GM21381 (cell line): Measurements from ENCODE around the gene MME.

Source experiments
- ATAC-seq: cut with Tn5 transposase; IDR thresholded peaks from one replicate; pipeline ENCODE4 v1.9.1; 2021; ENCODE audit warnings: mild to moderate bottlenecking, moderate library complexity; ENCODE audit not compliant: unreplicated experiment

The MME gene

DNA sequence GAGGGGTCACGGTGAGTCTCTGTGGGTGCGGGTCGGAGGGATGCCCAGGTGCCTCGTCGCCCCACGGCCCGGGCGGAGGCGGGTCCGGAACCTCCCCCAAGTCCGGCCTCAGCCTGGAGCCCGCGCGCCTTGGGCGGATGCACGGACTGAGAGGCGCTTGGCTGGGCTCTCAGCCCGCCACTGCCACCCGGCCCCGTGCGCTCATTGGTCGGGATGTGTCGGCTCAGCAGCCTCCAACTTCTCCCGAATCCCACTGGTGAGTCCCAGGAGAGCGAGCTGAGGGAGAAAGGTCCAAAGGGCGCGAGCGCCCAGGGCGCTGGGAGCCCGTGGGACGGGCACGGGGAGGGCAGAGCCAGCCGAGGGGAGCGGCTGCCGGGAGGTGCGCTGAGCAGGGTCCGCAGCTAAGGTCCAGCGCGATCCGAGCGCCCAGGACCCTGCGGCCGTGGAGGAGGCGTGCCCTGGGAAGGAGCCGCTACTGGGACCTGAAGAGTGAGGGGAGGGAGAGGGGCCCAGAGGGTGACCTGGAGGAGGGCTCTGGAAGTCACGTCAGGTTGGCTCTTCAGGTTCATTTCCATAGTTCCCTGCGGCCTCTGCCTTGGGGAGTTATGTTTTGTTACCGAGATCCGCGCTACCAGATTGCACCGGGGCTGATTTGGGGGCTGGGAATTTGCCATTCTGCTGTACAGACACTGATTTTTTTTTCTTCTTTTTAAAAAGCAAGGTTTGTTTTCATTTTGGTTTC lies at the start of gene MME:
Gene MME (plus strand): TSS at position 574 of the 742 bp plus-strand sequence. CDS start 3,849 bp downstream, outside the sequence.
- no peak for ATAC-seq

DNA sequence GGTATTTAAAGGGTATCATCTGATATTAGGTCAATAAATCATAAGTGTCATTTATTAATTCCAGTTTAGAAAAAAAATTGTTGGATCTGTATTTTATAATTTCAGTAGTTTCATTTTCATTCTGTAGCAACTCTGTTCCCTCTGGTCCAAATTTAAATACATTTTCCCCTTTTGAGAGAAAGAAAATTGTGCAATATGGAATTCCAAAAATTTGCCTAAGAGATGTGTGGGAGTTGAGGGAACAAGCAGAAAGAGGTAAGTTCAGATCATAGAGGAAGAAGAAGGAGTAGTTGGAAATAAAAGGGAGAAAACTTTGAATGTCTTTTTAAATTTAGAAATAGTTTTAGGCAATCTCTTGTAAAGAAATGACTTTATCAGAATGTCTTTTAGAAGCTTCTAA lies 48.9 kb upstream of the MME start:
- ATAC-seq, result no peak

DNA sequence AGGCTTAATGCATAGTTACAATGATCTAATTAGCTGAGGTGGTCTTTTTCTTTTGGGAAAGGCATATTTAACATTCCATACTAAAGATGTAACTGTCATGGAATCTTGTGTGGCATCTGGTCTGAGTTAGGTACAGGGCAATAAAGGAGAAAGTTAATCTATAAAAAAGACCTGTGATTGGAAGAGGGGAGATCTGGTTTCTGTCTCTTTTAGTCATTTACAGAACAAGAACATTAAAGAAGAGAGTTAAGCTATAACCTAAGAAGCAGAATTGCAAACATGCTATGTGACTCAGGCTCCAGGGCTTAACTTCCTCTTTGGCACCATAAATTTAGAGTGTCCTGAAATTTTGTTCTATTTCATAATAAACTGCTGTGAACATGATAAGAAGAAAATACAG lies 47.2 kb upstream of the MME start:
- ATAC-seq, result no peak

DNA sequence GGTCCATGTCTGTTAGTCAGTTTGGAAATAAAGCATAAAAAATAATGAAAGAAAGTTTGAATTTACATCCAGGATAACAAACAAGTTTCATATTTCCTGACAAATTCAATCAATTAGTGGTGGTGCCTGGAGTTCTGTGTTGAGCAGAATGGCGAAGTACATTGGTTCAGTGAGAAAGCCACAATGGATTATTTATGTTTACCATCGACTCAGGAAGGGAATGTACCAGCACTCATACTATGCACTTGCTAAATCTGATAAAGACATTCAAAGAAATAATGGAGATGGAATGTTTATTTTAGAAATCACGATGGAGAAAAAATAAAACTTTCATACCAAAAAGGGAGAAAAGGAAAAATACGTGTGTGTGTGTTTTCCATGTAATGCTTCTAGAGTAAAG lies 45.3 kb upstream of the MME start:
- ATAC-seq, result no peak

DNA sequence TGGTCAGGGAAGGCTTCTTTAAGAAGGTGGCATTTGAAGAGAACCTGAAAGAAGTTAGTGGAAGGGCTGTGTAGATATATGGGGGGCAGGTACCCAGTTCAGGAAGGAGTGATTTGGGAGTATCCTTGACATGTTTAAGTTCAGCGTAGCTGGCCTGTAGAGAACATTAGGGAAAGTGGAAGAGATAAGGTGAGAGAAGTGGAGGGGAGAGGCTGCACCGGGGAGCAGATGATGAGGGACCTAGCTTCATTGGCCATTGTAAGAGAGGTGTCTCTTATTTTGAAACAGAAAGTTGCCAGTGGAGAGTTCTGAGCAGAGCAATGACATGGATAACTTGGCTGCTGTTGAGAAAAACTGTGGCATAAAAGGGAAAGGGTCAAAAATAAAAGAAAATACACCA lies 44.6 kb upstream of the MME start:
- ATAC-seq, result no peak

DNA sequence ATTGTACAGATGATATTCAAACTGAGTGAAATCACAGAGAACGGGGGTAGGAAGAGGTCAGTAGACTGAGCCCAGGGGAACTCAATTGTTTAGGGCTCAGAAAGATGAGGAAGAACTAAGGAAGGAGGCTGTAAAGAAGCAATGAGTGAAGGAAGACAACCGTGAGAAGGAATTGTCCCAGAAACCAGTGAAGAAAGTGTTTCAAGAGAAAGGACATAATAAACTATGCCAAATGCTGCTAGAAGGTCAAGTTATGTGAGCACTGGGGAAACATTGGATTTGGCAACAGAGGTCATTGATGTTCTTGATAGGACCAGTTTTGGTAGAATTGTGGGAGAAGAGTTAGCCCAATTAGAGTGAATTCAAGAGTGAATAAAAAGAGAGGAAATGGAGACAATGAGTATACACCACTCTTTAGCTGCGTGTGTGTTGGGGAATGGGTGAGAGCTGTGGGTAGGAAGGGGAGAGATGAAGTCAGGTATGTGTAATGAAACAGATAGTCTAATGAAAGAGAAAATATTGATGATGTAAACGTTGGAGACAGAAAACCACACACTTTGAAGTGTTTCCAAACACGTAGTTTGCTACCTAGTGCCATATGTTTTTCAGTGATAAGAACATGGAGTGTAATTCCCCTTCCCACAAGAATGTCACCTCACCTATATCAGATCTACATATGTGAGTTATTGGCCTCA lies 42.5 kb upstream of the MME start:
- ATAC-seq, result no peak

DNA sequence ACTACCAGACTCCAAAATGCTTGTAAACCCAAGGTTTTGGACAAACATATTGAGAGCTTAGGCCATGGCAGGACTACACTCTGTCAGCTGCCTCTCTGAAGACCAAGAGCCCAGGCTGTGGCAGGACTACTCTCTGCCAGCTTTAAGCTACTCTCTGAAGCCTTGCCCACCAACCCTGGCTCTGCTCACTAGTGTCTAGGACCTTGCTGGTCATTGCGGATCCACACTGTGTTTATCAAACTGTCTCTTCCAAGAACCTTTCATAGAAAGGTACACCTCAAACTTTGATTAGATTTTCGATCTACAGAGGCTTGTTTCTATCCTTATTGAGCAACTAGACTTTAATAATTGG lies 41.9 kb upstream of the MME start:
- no peak for ATAC-seq

DNA sequence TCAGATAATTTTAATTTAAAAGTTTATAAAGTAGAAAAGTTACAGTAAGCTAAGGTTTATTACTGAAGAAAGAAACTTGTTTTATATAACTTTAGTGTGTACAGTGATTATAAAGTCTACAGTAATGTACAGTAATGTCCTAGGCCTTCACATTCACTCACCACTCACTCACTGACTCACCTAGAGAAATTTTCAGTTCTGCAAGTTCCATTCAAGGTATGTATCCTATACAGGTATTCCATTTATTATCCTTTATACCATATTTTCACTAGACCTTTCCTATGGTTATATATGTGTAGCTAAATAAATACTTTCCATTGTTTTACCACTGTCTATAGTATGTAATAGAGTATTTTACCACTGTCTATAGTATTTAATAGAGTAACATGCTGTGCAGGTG lies 33.2 kb upstream of the MME start:
- ATAC-seq, result no peak

DNA sequence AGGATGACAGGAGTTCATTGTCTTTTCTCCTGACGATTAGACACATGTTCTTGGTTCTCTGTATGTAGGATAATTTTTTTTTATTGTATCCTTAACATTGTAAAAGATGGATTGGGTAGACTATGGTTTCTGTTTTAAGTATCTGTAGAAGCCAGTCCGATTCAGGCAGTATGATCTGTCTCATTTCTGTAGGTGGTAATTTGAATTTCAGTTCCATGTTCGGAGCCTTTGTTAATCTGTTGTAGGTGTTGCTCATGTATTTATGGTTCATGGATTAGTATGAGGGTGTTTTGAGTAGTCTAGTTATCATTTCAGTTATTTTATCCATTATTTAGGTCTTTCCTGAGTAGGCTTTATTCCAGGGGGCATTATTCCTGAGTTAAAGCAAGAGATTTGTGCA lies 32.4 kb upstream of the MME start:
- no peak for ATAC-seq

DNA sequence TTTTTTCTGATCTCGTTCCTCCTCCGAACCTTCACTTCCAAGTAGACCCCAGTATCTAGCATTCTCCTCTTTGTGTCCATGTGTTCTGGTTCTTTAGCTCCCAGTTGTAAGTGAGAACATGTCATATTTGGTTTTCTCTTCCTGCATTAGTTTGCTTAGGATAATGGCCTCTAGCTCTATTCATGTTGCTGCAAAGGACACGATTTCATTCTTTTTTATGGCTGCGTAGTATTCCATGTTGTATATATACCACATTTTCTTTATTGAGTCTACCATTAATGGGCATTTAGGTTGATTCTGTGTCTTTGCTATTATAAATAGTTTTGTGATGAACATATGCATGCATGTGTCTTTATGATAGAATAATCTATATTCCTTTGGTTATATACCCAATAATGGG lies 30.2 kb upstream of the MME start:
- no peak for ATAC-seq

DNA sequence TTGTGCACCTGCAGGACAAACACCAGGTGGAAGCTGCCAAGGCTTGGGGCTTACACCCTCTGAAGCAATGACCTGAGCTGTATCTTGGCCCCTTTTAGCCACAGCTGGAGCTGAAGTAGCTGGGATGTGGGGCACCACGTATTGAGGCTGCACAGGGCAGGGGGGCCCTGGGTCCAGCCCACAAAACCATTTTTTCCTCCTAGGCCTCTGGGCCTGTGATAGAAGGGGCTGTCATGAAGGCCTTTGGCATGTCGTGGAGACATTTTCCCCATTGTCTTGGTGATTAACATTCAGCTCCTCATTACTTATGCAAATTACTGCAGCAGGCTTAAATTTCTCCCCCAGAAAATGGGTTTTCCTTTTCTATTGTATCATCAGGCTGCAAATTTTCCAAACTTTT lies 27.6 kb upstream of the MME start:
- ATAC-seq, result no peak

DNA sequence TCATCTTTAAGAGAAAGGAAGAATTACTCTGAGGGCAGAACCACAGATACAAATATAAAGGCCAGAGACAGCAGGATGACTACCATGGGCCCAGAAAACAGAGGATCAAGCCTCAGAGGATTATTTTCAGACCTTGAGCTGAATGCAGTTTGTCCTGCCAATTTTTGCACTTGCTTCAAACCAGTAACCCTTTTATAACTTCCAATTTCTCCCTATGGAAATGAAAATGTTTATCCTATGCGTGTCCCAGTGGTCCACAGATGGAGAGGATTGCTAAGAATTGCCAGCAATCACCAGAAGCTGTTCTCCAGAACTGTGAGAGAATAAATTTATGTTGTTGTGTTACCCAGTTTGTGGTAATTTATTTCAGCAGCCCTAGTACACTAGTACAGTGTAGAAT lies 26.4 kb upstream of the MME start:
- ATAC-seq, result no peak

DNA sequence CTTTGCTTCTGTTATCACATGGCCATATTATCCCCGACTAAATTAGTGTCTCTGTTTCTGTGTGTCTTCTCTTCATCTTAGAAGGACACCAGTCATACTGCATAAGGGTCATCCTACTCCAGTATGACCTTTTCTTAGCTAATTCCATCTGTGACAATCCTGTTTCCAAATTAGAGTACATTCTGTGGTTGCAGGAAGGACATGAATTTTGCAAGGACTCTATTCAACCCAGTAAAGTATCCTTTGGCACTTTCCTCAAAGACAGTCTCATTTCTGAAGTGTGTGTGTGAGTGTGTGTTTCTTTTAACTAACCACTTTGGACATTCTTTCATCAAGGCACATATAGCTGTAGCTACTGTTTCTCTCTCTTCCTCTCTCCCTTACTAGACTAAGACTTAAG lies 15.2 kb upstream of the MME start:
- no peak for ATAC-seq

DNA sequence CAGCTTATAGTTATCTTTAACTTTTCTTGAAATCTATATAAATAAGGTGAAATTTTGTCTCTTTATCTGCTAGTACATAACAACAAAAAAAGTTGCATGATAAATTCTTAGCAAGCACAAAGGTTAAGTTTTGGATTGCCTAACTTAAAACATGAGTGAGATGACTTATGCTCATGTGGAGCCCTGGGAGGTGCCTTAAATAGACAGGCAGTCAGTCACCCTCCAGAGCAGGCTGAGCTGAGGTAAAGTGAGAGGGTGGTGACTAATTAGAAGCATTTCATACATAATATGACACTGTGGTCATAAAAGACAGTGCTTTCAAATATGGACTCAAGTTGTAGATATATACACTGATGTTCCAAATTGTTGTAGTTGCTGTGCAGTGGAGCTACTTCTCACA lies 14.6 kb upstream of the MME start:
- no peak for ATAC-seq

DNA sequence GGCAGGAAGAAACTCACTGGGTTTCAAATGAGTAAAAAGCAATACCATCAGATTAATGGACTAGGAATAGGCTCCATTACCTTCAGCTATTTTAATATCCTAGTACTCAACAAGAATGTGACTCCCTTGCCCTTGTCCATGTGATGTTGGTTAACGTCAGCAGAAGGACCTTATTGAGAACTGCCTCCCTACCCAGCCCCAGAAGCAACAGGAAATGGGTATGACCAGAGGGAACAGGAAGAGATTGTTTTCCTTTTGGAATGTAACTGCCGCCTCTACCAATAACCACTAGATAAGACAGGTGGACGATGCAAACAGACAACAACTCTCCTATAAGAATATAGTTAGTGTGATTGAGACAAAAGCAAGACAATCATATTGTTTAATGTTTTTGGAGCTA lies 10.4 kb upstream of the MME start:
- no peak for ATAC-seq

DNA sequence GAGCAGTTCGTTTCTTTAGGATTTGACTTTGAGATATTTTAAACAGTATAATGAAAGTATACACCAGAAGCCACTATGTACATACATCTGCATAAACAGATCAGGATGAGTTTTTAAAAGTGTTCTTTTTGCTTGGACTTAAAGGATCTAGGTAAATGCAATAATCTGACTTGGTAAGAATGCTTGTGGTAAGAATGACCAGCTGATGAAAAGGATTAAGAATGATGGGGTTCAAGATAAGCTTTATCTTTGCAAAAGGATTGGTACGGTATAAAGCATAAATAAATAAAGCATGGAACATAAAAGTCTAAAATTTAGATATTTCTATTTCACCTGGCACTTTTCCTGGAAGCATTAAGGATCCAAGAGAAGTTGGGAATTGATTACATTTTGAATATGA lies 9.8 kb upstream of the MME start:
- ATAC-seq, result no peak

DNA sequence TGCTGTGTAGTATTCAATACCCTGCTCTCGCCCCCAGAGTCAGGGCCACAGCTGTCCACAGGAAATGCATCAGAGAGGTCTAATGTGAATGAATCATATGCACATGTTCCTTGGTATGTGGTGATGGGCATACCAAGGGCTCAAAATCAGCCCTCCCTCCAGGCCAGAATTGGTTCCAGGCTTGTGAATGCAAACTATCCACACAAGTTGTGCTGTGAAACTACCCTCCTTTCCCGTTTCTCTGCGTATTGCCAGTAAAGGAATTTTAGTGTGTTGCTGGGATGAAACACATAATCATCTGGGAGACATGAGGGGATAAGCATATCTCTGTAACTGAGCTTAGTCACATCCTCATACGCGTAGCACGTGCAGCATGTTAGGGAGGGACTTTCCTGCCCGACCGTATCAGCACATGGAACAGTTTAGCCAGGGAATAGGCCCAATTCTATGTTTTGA lies 9.2 kb upstream of the MME start:
- ATAC-seq, result no peak

DNA sequence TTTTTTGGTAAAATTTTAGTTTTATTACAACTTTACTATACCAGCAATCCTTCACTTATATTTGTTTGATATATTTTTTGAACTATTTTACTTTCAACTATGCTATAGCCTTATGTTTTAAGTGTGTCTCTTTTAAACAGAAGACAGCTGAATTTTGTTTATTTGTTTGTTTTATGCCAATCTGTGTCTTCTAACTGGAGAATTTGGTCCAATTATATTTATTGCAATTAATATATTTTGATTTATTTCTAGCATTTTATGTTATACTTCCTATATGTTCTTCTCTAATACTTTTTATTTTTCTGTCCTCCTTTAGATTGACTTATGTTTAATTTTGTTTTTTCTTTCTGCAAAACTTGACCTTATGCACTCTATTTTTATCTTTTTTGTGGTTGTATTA lies 4.9 kb upstream of the MME start:
- ATAC-seq, result no peak

DNA sequence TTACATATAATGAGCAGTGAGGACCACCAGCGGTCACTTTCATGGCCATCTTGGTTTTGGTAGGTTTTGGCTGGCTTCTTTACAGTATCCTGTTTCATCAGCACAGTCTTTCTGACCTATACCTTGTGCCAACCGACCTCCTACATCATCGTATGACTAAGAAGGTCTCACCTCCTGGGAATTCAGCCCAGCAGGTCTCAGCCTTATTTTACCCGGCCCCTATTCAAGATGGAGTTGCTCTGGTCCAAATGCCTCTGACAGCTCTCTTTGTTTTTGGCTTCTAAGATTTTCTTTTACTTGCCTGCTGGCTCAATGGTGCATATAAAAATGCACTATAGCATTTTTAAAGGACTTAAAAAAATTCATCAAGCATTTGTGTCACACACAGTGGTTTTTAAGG lies 3.2 kb upstream of the MME start:
- no peak for ATAC-seq

DNA sequence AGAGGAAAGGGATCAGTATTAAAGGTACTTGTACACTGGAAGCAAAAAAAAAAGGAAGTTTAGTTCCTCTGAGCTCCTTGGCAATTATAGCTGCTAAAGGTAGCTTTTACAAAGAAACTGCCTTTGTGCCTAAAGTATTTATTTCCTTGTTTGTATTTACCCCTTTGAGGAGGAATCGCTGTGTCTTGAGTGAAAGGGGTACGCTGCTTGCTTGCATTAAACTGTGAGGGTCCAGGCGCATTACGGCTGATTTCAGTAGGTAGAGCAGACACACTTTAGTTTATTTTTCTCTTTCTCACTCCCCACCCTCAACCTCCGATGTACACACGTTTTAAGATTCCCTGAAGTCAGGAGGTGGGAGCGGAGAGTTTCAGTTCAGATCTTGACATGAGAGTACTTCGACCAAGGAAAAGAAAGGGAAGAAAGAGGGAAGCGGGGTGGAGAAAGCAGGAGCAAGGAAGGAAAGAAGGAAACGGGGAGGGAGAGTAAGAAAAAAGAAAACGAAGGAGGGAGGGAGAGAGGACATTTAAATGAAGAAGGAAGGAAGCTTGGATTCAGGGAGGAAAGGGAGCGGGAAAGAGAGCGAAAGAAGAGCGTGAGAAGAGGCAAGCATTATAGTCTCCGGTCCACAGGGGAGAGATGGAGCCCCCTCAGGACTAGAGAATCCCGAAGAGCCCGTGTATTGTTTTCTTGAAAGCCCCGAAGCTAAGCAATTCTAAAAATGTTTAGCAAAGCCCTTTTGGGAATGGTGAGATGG lies 1.2 kb upstream of the MME start:
- no peak for ATAC-seq

DNA sequence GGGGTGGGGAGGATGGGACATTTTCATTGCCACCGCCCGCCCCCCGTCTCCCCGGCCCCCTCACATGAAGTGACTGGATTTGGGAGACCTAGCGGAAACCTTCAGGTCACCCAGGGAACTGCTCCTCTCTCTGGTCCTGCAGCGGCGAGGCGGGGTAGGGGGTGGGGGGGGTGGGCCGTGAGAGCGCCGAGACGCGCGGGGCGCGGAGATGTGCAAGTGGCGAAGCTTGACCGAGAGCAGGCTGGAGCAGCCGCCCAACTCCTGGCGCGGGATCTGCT lies 712 bp upstream of the MME start:
- ATAC-seq, result no peak

DNA sequence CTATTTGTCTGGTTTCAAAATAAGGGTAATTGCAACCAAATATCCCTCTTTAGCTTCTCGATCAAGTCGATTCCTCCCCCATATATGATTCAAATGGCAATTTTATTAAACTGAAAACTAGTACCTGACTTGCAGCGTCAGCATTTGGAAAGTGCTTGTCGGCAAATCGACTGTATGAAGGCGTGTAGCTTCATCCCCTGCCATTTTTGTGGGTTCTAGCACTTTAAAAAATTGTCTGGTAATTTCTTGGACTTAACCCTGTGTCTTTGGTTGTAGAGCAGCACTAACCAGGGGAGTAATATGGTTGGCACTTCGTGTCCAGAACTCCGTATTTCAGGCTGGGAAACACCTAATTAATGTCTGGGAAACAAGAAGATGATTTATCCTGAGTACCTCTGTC lies 573 bp downstream of the MME start:
- ATAC-seq, result no peak
